8988T (cell line): ENCODE measurements around the gene WNT1.

ENCODE experiments used
- DNase-seq: peaks from one replicate; pipeline ENCODE4 v3.0.0; 2011

Gene WNT1

DNA sequence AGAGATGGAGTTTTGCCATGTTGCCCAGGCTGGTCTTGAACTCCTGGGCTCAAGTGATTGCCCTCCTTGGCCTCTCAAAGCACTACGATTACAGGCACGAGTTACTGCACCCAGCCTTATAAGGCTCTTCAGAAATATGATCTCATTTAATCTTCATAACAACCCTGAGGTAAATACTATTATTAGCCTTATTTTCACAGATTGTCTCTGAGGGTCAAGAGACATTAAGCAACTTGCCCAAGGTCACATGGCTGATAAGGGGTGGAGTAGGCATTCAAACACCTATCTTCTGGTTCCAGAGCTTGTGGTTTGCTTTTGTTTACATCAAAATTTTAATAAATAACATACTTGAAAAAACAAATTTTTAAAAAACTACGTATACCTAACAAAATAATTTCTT, 35.3 kb downstream of the WNT1 start:
- DNase-seq: no peak

DNA sequence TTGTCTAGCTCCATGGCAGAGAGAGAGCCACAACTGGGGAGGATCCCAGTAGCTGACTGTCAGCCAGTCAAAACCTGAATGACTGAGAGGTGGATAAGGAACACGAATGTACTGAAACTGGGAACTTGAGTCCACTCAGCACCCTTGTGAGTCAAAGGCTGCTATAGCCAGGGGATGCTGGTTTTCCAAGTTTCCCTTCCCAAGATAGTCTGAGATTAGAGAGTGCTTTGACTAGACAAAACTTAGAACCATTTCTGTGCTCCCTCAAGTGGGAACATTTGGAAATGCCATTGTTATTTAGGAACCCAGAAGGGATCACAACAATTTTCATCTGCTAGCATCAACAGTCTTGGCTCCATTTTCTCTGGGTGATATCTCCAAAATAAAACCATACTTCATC, 36.4 kb downstream of the WNT1 start:
- no peak for DNase-seq

DNA sequence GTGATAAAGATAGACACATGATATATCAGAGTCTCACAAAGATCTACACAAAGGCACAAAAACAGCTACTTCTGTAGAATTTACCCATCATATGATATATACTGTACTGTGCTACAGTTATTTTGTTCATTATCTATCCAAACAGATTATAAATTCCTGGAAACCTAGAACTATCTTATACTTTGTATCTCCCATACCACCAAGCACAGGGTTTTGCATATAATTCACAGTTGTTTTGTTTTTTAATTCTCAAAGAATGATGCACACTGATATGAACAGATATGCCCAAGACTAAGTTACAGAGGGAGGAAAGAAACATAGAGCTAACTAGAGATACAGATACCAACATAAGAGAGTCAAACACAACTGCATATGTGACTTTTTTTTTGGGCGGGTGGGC, 37.1 kb downstream of the WNT1 start:
- no peak for DNase-seq

DNA sequence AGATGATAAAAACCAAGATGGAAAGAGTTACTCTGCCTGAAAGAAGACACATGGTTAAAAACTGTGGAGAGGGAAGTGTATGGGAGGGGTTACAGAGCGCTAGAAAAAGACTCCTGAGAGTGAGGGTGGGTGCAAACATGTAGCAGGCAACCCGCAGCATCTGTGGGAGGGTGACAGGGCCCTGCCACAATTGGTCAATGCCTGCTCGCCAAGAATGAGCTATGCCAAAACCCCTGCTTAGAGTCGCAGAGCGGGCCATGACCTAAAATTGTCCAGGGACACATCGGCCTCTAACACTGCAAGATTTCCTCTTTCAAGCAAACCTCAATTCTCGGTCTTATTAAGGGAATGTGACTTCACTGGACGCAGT, 39.8 kb downstream of the WNT1 start:
- no peak for DNase-seq

DNA sequence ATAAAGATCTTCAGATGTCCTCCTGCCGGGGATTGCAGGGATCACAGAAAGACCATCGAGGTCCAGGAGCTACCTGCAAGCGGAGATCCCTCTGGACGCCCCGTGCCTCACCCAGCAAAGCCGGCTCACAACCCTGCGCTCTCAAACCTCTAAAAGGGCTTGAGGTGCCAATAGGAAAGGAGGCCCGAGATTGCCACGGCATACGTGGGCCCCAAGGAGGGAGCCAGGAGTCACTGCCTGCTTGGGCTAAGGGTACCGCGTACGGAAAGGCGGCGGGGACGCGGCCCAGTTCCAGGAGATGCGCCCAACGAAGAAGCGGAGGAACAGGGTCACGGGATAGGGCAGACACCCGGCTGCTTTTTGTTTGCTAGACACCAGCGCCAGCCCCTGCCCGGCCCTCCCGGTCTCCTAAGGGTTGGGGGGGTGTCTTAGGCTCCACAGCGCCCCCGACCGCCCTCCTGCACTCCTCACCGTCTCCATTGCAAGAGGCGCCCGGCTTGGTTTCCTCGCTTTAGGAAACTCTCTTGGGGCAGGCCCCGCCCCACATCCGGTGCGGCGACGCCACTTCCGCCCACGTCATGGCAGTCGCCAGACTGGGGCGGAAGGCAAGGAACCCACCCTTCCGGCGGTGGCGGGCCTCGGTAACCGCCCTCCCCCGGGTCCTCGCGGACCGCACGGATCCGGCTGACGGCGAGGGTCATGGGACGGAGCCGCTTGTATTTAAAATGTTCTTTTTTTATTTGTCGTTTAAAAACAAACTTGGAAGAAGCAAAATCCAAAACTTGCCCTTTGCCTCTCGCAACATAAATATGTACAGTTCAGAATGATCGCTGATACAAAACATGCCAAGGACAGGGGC, 40.4 kb downstream of the WNT1 start, which contains the start of gene PRKAG1:
TSS of gene PRKAG1 (minus strand) at position 516 of the 859 bp plus-strand sequence. CDS start at position 480, 36 bp downstream.
- peak; percentile 96 for DNase-seq

DNA sequence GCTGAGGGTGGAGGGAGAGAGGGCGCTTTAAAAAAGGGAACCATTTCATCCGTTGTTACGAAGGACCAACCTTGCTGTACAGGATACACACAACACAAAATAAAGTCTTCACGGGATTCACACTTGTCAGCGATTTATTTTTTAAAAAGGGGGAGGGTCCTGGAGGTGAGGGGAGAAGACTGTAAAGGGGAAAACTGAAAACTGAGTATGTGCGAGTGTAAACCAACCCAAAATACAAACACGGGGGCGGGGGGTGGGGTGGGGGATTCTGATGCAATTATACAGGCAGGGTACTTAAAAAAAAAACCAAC, 41.0 kb downstream of the WNT1 start:
- no peak for DNase-seq

DNA sequence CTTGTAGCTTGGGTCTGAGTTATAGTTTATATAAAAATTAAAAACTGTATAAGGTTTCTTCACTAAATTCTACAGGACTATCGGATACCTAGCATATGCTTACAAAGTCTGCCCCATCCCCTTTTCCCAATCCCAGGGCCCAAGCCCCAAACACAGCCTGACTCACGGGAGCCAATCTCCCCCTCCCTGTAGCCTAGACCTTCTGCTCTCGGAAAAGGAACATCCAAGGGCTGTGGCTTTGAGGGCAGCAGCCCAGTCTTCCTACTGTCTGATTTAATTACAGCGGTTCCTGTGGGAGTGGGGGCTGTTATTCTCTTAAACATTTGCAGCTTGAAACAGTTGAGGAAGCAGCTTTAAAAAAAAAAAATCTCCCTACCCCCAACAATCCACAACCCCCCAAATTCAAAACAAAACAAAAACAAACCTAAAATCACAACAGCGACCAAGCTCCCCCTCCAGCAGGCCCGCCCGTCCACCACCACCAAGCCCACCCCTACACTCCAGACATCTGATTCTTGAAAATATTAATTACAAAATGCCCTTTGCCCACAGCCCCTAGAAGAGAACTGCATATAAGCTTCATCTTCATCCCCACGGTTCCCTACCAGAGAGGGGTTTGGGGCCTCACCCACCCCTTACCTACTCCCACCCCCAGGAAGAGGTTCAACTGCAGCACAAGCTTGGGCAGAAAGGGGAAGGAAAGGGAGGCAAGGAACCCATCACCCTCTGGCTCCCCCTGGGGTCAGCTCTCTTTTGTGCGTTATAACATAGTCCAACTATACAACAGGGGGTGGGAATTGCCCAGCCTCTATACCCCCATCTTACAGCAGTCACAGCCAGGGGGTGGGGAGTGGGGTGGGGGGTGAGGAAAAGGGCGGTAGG, 41.6 kb downstream of the WNT1 start:
- peak; percentile 80 for DNase-seq

DNA sequence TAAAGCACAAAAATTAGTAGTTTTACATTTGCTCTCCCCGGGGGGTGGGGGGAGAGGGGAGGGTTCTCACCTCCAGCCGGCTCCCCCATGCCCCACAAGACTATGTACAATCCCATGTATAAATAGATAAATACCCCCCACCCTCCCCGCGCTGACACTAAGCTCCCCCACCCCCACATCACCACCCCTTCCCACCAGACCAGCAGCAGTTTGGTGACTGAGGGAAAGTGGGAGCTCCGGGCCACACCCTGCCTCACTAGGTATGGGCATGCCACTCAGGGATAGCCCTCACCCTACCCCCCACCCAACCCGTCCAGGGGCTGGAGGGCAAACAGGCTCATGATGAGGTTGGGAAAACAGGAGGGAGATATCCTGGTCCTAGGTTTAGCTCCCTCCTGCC, 42.3 kb downstream of the WNT1 start:
- no peak for DNase-seq

DNA sequence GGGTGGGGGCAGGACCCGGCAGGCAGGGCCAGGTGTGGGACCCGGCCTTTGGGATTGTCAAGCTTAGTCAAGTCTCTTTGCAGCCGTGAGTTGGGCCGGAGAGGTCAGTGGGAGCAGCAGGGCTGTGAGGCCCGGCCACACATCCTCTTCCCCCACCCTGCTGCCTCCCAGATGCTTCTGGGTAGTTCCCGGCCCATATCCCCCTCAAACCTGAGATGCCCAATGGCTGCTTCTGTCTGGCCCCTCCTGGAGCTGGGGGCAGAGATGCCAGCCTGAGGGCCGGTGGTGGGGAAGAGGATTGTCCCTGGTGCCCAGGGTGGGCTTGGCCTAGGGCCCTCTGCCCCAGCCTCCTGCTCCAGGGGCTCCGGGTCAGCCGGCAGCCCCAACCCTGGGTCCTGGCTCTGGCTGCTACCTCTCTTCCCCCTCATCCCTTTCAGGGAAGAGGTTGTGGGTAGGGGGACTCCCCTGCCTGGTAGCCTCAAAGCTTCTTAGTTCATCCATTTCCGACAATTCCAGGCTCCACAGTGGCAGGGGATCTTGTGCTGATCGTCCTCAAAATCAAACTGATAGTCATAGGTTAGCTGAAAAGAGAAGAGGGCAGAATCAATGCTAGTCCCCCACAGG, 43.3 kb downstream of the WNT1 start:
- peak; percentile 23 for DNase-seq

DNA sequence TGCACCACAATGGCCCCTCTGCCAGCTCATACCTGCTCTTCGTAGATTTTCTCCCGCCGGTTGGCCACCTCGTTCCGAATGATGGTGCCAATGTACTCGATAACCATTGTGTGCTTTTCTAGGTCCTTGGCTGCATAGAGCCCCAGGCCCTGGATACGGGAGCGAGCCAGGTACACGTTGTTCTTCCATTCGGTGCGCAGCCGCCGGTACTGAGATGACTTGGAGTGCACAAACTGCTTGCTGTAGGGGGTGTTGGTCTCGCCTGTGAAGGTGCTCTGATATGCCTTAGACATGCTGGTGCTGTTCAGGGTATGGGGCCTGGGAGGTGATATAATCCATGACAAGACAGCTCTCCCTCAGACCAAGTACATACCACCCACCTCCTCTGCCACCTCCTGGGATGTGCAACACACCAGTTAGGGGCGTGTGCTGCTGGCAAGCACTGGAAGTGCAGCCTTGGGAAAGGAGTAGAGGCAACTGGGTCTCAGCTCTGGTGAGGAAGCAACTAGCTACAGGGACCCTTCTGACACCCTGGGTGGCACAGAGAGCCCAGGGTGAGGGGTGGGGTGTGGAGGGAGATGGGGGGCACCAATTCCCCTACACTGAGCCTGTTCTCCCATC, 44.5 kb downstream of the WNT1 start:
- DNase-seq: peak; percentile 21

DNA sequence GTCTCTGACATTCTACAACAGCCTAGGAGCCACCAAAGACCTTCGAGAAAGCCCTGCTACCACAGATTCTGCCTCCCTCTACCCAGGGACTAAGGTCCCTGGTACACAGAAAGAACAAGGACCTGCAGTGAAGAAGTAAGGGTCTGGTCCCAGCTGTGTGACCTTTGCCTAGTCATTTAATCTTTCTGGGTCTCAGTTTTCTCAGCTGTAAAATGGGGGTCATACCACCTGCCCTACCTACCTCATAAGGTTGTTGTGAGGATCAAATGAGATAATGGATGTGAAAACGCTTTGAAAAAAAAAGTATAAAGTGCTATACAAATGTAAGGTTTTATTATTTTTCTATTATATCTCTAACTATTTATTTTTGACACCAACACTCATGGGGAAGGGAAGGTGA, 45.7 kb downstream of the WNT1 start:
- peak; percentile 2 for DNase-seq

DNA sequence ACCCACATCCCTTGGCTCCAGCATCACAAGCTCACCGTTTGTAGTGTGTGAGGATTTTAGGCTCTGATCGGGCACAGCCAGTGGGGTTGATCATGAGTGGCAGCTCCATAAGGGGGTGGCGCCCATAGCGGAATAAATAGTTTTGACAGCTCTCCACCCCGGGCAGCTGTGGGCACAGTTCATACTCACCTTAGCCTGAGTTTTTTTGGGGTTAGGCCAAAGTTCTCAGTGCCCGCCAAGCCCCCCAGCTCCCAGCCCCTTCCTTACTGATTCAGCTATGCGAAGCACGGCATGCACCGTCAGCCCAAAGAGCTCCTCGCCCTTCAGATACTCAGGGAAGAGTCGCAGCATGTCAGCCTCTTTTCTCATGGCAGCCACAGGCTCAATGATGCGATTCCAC, 46.4 kb downstream of the WNT1 start:
- DNase-seq: no peak

DNA sequence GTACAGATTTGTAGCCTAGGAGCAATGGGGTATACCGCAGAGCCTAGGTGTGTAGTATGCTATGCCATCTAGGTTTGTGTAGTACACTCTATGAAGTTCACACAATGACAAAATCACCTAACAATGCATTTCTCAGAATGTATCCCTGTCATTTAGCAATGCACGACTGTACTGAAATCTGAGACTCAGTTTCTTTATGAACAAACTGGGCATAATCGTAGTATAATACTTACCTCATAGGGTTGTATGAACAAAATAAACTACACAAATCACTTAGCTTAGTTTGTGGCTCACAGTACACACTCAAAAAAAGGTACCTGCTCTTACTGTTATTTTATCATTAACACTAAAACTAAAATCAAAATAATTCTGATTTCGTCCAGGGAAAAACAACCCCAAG, 47.3 kb downstream of the WNT1 start:
- DNase-seq: no peak

DNA sequence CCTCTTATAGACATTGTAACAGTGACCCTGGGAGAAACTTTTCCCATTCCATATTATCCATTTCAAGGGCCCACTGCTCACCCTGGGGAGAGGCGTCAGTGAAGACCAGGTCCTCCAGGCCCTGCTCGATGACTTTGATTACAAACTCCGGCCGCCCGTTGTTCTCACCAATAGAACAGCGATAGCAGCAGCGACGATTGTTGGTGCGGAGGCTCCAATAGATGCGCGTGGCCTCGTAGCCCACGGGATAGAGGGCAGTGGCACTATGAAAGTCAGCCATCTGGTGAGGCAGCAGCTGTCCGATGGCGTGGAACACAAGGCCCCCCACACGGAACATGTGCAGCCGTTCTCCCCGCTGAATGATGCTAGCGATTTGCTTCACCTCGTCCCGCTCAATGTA, 48.0 kb downstream of the WNT1 start:
- no peak for DNase-seq

DNA sequence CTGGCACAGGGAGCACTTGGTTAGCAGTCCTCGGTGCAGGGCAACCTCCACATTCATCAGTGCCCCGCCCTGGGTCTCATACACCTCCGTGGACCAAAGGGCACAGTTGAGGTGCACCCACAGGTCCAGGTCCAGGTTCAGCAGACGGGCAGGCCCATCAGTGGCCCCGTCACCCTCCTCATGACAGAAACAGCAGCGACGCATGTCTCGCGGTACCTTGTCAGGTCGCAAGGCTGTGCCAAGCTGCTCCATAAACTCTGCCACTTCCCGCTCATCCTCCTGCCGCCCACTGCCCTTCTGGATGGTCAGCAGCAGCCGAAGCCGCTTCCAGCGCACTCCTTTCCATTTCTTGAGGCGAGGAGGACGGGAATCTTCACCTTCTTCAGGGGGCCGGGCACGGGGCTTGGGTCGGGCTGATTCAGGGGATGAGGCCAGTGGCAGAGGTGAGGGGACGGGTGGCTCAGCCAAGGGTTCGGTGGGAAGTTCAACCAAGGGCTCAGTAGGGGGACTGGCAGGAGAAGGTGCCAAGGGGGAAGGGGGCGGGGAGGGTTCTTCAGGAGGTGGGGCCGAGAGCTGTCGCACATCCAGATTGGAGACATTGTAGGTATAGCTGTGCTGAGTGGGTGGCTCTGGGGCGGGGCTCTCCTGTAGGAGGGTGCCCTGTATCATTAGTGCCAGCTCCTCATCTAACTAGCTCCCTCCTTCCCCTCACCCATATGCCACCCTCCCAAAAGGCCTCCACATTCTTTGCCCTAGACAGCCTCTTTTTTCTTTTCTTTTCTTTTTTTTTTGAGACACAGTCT, 48.8 kb downstream of the WNT1 start:
- DNase-seq: peak; percentile 35

DNA sequence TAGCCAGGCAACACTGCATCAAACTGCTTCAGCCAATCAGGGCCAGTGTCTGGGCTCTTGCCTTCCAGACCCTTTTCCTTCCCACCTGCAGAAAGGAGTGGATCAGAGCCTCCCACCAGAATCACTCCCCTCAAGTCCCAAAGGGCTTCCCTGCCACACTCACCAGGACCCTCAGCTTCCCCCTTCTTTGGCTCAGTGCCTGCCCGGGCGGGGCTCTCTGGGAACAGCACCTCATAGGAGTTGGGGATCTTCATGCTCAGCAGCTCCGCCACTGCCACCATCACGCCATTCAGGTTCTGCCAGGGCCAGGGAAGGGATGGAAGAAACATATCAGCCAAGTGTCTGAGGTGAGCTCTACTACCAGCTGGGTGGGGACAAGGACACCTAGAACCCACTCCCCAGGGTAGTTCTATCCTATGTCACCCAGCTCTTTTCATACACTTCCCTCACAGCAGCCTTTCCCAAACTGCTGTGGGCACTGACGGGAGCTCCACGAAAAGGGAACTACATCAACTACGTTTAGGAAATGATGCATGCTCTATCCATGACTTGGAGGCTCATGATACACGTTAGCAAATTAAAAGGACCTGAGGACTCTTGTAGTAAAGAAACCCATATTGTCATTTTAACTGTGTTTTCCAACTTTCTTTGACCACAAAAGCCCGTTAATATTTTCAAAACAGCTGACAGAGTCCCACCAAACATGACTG, 49.9 kb downstream of the WNT1 start:
- peak; percentile 5 for DNase-seq

DNA sequence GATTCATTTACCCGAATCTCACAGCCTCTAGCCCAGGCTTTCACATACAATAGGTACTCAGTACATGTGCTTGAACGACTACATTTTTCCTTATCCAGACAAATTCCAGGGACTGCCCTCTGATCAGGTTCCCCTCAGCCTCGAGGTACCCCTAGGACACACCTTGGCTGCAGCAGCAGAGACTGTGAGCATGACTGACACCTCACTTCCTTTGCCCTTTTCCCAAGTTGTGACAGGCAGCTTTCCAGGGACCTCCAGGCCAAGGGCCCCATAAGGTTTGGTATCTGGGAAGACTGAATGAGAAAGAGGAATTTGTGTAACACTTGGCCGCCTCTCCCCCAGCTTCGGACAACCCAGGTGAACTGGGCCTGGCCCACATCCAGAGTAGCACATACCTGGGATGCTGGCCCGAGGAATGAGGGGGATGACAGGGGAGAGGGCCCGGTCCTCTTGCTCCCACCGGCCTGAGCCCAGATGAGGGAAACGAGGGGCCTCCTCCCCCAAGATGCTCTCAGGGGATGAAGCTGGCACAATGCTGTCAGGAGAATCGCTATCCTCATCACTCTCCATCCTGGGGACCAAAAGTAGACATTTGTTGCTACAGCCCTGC, 50.6 kb downstream of the WNT1 start:
- peak; percentile 2 for DNase-seq

DNA sequence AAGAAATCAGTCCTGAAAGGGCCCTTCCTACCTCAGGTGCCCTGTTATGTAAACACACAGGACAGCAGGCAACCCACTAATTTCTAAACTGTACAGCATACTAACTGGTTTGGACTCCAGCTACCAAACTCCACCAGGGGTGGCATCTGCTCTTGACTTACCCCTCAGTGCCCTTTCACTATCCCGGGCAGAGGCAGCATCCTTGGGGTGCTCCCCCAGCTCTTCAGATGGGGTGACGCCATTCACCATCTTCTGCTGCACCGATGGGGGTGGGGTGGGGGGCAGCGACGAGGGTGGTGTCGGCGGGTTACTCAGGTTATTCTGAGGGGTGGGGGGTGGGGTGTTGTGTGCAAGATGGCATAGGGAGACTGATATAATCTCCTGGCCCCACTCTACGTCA, 52.0 kb downstream of the WNT1 start:
- DNase-seq: peak; percentile 12

DNA sequence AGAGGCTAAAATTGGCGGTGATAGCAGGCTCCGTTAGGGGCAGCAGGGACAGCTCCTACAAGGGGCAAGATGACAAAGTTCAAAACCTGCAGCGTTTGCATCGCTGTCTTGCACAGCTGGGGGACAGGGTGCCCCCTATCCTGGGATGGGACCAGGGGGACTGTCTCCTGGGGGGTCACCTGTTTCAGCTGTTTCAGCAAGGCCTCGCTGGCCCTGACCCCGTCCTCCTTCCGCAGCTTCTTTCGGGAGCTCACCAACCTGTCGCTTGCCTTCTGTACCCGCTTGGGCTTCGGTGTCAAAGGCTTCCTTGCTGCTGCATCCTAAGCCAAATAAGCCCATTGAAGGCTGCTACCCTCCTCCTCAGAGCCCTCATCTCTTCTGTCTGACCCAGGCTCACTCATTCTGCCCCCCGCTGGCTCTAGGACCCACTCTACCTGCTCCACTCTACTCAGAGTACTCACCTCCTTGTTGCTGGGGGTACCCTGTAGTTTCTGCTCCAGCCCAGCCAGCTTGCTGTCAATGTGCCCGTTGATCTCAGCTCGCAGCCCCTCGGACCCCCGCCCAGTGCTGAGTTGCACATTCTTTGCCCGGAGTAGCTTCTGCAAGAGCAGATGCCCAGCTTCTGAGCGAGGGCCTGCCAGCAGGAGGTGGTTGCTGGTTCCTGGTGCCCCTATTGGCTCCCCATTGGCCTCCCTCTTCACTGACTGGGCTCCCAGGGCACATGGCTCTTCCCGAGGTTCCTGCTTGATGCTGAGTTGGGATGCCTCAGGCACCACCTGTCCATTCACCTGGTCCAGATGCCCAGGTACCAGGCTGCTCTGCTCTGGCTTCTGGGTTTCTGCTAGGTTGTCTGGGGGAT, 52.8 kb downstream of the WNT1 start:
- DNase-seq: peak; percentile 14

DNA sequence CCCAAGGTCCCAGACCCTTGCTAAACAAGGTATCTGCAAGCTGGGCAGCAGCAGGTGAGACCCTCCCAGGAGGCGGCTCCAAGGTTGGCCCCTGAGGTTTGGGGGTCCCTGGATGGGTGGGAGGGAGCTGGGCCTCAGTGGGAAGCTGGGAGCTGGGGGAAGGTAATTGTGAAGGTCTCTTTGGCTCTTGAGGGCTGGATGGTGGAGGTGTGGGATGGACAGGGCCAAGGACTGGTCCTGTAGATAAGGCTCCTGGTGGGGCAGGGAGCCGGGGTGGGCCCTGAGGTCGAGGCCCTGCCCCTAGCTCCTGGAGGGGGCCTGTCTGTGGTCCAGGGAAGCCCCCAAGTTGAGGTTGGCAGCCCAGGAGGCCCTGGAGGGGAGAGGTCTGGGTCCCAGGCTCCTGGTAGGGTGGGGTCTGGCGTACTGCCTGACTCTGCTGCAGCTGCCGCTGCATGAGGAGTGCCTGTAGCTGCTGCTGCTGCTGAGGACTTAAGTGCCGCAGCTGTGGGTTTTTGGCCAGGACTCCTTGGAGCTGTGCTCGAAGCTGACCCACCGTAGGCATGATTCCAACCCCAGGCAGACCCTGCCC, 53.5 kb downstream of the WNT1 start:
- DNase-seq: peak; percentile 5
